OCI-LY1 (cell line): ENCODE data around the gene BSCL2.
A peak's percentile ranks its signal among the peaks of the same experiment; 100 is the strongest.

Experiments used
- H2AFZ ChIP-seq: fragments of 200-600 bp; sonication (generic), shearing (Covaris generic); 2 replicates; pipeline ENCODE4 v1.6.0; 2014; ENCODE audit warnings: antibody characterized with exemption, mild to moderate bottlenecking, low read length
- H3F3A ChIP-seq: fragments of 200-600 bp; sonication (generic), shearing (Covaris generic); 2 replicates; pipeline ENCODE4 v1.6.0; 2014; ENCODE audit warnings: mild to moderate bottlenecking, antibody characterized with exemption, low read length, moderate library complexity; ENCODE audit not compliant: insufficient read depth
- H3K27ac ChIP-seq: fragments of 200-600 bp; sonication (generic); 2 replicates; pipeline ENCODE4 v1.5.1; 2014; ENCODE audit warnings: low read length, mixed run types, mild to moderate bottlenecking, low read depth; ENCODE audit not compliant: poor library complexity, severe bottlenecking
- H3K27me3 ChIP-seq: fragments of 200-600 bp; sonication (generic); 2 replicates; pipeline ENCODE4 v1.6.0; 2014; ENCODE audit warnings: antibody characterized with exemption, mild to moderate bottlenecking, low read length, moderate library complexity; ENCODE audit not compliant: insufficient read depth
- H3K36me3 ChIP-seq: fragments of 200-600 bp; sonication (generic); 2 replicates; pipeline ENCODE4 v1.6.1; 2014; ENCODE audit warnings: mild to moderate bottlenecking, antibody characterized with exemption, low read length, moderate library complexity, mixed read lengths; ENCODE audit not compliant: insufficient read depth
- H3K4me1 ChIP-seq: fragments of 200-600 bp; sonication (generic); 2 replicates; pipeline ENCODE4 v1.5.1; 2014; ENCODE audit warnings: mild to moderate bottlenecking, low read length, moderate library complexity; ENCODE audit not compliant: insufficient read depth, severe bottlenecking
- H3K4me2 ChIP-seq: fragments of 200-600 bp; sonication (generic), shearing (Covaris generic); 2 replicates; pipeline ENCODE4 v1.6.1; 2014; ENCODE audit warnings: low read length
- H3K4me3 ChIP-seq: fragments of 200-600 bp; sonication (generic); 2 replicates; pipeline ENCODE4 v1.5.1; 2014; ENCODE audit warnings: low read length, low read depth, mild to moderate bottlenecking, mixed read lengths; ENCODE audit not compliant: poor library complexity, severe bottlenecking
- H3K79me2 ChIP-seq: fragments of 200-600 bp; shearing (Covaris generic); 2 replicates; pipeline ENCODE4 v1.6.1; 2016; ENCODE audit warnings: mixed run types, low read length, mixed read lengths; ENCODE audit not compliant: insufficient read depth
- H3K9ac ChIP-seq: fragments of 200-600 bp; sonication (generic), shearing (Covaris generic); 2 replicates; pipeline ENCODE4 v1.6.1; 2014; ENCODE audit warnings: mild to moderate bottlenecking, low read length, mixed read lengths
- H3K9me2 ChIP-seq: fragments of 200-600 bp; sonication (generic), shearing (Covaris generic); 2 replicates; pipeline ENCODE4 v1.6.1; 2014; ENCODE audit warnings: low read depth, mild to moderate bottlenecking, low read length, mixed read lengths
- H3K9me3 ChIP-seq: fragments of 200-600 bp; shearing (Covaris generic); 2 replicates; pipeline ENCODE4 v1.6.1; 2014; ENCODE audit warnings: low read length, mixed read lengths
- H4K20me1 ChIP-seq: fragments of 200-600 bp; sonication (generic), shearing (Covaris generic); 2 replicates; pipeline ENCODE4 v1.6.0; 2016; ENCODE audit warnings: mild to moderate bottlenecking, low read length; ENCODE audit not compliant: insufficient read depth
- EZH2 ChIP-seq: fragments of 200-600 bp; sonication (generic), shearing (Covaris generic); IDR thresholded peaks from 2 replicates; pipeline ENCODE4 v1.8.0; 2017; ENCODE audit warnings: borderline replicate concordance, mixed run types, mild to moderate bottlenecking, antibody characterized with exemption, low read length, moderate library complexity, mixed read lengths
- TF ChIP-seq, protein P1 (sequence below): fragments of 200-600 bp; sonication (generic), shearing (Covaris generic); IDR thresholded peaks from 2 replicates; pipeline ENCODE4 v1.5.1; 2017; ENCODE audit warnings: mild to moderate bottlenecking, antibody characterized with exemption, low read length, moderate library complexity, mixed read lengths

The BSCL2 gene

GRCh38 chr11:62647609-62648005 lies 59.6 kb downstream of the BSCL2 start:
- Histone ChIP-seq H2AFZ (no peak overlapping the region), H3K4me2 (peak overlapping the region; percentile 52; the same call in 1 of the 2 replicates), H3K36me3 (peaks cover 55% of the 10 kb centered on the region), H4K20me1 (no peaks in the 10 kb centered on the region), H3K9me2 (no peaks in the 10 kb centered on the region), H3K9ac (no peak overlapping the region), H3K27ac (peak overlapping the region; percentile 21), H3K9me3 (no peaks in the 10 kb centered on the region), H3K4me3 (no peak overlapping the region), H3K79me2 (peaks cover 41% of the 10 kb centered on the region), H3K4me1 (peaks cover 34% of the 10 kb centered on the region), H3F3A (no peaks in the 10 kb centered on the region), H3K27me3 (no peaks in the 10 kb centered on the region)
- TF ChIP-seq, protein P1, sequence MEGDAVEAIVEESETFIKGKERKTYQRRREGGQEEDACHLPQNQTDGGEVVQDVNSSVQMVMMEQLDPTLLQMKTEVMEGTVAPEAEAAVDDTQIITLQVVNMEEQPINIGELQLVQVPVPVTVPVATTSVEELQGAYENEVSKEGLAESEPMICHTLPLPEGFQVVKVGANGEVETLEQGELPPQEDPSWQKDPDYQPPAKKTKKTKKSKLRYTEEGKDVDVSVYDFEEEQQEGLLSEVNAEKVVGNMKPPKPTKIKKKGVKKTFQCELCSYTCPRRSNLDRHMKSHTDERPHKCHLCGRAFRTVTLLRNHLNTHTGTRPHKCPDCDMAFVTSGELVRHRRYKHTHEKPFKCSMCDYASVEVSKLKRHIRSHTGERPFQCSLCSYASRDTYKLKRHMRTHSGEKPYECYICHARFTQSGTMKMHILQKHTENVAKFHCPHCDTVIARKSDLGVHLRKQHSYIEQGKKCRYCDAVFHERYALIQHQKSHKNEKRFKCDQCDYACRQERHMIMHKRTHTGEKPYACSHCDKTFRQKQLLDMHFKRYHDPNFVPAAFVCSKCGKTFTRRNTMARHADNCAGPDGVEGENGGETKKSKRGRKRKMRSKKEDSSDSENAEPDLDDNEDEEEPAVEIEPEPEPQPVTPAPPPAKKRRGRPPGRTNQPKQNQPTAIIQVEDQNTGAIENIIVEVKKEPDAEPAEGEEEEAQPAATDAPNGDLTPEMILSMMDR = no peak
- TF ChIP-seq EZH2 = no peak

GRCh38 chr11:62646825-62647608 lies 60.2 kb downstream of the BSCL2 start:
- peaks cover 30% of the 10 kb centered on the region for H3K4me1 ChIP-seq
- peak overlapping the region; percentile 34; the same call in 1 of the 2 replicates for H3K9ac ChIP-seq
- peak overlapping the region; percentile 52 for H3K4me2 ChIP-seq
- H3K36me3 ChIP-seq = peaks cover 57% of the 10 kb centered on the region
- TF ChIP-seq, protein P1 = no peak
- no peak for TF ChIP-seq EZH2
- H3K9me3 ChIP-seq = no peaks in the 10 kb centered on the region
- H4K20me1 ChIP-seq = no peaks in the 10 kb centered on the region
- H2AFZ ChIP-seq = no peak overlapping the region
- no peaks in the 10 kb centered on the region for H3F3A ChIP-seq
- peak overlapping the region; percentile 91 for H3K4me3 ChIP-seq
- peak overlapping the region; percentile 21 for H3K27ac ChIP-seq
- H3K27me3 ChIP-seq = no peaks in the 10 kb centered on the region
- H3K79me2 ChIP-seq = peaks cover 36% of the 10 kb centered on the region
- H3K9me2 ChIP-seq = no peaks in the 10 kb centered on the region

DNA sequence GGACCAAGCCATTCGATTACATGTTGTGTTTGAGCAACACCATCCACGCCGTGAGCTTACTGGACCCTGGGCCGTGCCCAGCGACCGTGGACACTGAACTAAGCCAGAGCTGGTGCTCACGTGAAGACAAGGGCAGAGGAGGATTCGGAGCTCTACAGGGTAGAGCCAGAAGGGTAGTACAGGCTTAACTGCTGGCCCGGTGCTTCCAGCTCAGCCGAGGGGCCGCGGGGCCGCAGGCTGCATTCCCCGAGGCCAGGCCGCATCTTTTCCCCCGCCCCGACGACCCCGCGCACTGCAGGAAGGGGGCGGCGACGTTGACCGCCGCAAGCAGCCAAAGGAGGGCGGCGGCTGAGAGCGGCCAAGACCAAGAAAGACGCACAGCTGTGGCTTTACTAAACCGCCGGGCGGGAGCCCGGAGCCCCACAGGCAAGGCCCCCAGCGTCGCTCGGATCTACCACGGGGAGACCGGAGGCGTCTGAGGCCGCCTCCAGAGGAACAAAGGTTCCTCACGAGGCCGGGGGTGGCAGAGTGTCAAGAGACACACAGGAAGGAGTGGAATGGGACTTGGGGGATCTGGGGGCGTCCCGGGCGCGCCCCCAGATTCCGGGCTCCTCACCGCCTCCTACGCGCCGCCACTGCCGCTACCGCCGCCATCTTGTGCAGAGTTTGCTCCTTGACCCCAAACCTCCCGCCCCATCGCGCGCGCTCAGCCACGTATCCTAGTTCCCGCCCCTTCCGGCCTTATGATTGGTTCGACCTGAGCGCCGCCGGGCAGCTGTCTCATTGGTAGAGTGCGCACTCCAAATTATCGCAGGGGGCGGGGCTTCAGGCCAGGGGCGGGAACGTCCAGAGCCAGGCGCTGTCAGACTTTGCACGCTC lies 61.0 kb downstream of the BSCL2 start, which contains the start of gene GANAB:
TSS of gene GANAB (minus strand) at position 668 of the 879 bp plus-strand sequence. CDS start at position 654, 14 bp downstream.
- Histone ChIP-seq H4K20me1 (no peaks in the 10 kb centered on the region), H3K36me3 (peaks cover 57% of the 10 kb centered on the region), H3K79me2 (peaks cover 32% of the 10 kb centered on the region)

More for the DNA sequence above, 61.0 kb downstream of the BSCL2 start, which contains the start of gene GANAB:
- Histone ChIP-seq H2AFZ (no peak within 1 kb of the TSS), H3K27me3 (no peaks in the 10 kb centered on the region), H3K9me3 (no peaks in the 10 kb centered on the region), H3K4me1 (peaks cover 22% of the 10 kb centered on the region), H3K27ac (peak within 1 kb of the TSS; percentile 74), H3K9ac (peak within 1 kb of the TSS; percentile 86), H3K9me2 (no peaks in the 10 kb centered on the region), H3K4me3 (peak within 1 kb of the TSS; percentile 91), H3K4me2 (peak within 1 kb of the TSS; percentile 67), H3F3A (no peaks in the 10 kb centered on the region)
- no peak for TF ChIP-seq EZH2
- TF ChIP-seq, protein P1 = no peak
